BE2C (cell line): ENCODE measurements around the gene MYH2. TPM values are rescaled to one million over a fixed set of nuclear protein-coding genes. Genes with fewer than 3 reads are reported as not detected.

Experiments
- DNase-seq: peaks from one replicate; pipeline ENCODE4 v3.0.0-alpha.2; 2020
- H3K27me3 ChIP-seq: fragments of 250-450 bp; sonication (Bioruptor Pico); 2 replicates; pipeline ENCODE4 v1.5.1; 2020; ENCODE audit warnings: mild to moderate bottlenecking
- H3K36me3 ChIP-seq: fragments of 250-450 bp; sonication (Bioruptor Pico); 2 replicates; pipeline ENCODE4 v1.5.1; 2020; ENCODE audit warnings: mild to moderate bottlenecking
- H3K4me1 ChIP-seq: fragments of 250-450 bp; sonication (Bioruptor Pico); 2 replicates; pipeline ENCODE4 v1.5.1; 2020
- H3K4me3 ChIP-seq: 2 replicates; pipeline ENCODE4 v1.5.1; 2011; ENCODE audit warnings: low read depth, low read length
- H3K9me3 ChIP-seq: fragments of 250-450 bp; sonication (Bioruptor Pico); 2 replicates; pipeline ENCODE4 v1.5.1; 2020
- polyA plus RNA-seq: library from polyadenylated mRNA; unstranded; fragments of >200 nt; gene quantifications from one replicate; pipeline ENCODE4 v1.2.1, GENCODE V29; 2012; ENCODE audit warnings: low read depth, missing spikeins; ENCODE audit not compliant: insufficient read length, insufficient read depth
- TF ChIP-seq, protein P1 (sequence below): IDR thresholded peaks from 2 replicates; pipeline ENCODE4 v1.5.1; 2012; ENCODE audit warnings: mild to moderate bottlenecking, low read depth, low read length

MYH2 gene
- polyA plus RNA-seq = not detected

DNA sequence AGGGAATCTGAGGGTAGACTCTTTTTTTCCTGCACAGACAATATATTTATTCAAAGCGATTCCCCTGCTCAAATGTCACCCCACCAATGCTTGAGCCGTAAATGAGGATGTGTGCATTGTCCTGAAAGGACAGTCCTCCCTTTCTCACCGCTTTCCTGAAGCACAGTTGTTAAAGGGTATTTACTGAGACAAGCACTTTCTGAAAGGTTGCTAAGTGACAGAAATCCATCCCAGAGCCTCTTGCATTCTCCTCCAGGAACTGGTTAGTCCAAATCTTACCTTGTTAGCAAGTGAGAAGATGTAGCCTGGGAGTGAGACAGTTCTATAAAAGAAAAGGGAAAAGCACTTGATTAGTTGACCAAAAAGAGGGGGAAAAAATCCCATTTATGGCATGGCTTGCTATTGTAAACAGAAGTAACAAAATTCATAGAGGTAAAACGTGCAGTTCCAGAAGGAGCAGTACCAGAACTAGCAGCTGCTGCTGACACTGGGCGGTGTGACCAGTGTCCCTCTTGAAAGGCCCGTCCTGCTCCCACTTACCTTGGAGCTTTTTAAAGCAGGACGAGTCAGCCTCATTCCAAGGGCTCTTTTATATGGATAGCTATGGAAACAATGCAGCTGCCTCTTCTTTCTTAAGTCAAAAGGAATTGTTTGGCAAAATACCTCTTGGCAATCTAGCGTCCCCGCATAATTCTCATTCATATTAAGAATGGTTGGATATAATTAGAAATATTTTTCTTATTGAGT lies at the start of gene MYH2:
TSS of gene MYH2 (minus strand) at position 563 of the 747 bp plus-strand sequence. CDS start 1,738 bp downstream, outside the sequence.
- no peaks in the 10 kb centered on the region for H3K27me3 ChIP-seq
- TF ChIP-seq, protein P1, sequence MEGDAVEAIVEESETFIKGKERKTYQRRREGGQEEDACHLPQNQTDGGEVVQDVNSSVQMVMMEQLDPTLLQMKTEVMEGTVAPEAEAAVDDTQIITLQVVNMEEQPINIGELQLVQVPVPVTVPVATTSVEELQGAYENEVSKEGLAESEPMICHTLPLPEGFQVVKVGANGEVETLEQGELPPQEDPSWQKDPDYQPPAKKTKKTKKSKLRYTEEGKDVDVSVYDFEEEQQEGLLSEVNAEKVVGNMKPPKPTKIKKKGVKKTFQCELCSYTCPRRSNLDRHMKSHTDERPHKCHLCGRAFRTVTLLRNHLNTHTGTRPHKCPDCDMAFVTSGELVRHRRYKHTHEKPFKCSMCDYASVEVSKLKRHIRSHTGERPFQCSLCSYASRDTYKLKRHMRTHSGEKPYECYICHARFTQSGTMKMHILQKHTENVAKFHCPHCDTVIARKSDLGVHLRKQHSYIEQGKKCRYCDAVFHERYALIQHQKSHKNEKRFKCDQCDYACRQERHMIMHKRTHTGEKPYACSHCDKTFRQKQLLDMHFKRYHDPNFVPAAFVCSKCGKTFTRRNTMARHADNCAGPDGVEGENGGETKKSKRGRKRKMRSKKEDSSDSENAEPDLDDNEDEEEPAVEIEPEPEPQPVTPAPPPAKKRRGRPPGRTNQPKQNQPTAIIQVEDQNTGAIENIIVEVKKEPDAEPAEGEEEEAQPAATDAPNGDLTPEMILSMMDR = no peak
- H3K4me1 ChIP-seq = no peaks in the 10 kb centered on the region
- no peak within 1 kb of the TSS for H3K4me3 ChIP-seq
- DNase-seq = no peak
- H3K36me3 ChIP-seq = no peaks in the 10 kb centered on the region
- no peaks in the 10 kb centered on the region for H3K9me3 ChIP-seq

DNA sequence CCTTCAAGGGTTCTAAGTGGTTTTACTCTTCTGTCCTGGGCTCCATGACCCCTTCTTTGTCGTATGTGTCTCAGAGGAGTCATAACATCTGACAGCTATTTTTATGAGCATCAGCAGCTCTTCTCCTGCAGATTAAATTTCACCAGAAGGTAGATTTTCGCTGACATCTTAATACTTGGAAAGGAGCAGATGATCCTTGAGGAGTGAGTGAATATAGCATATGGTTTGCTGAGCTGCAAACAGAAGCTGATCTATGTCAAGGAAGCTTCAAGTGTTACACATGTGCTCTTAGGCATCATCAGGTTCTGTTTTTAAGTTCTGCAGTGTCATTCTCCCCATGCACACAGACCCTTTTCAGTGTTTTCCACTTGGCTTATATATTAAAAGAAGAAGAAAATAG lies 49.2 kb upstream of the MYH2 start:
- no peak overlapping the region for H3K4me3 ChIP-seq
- no peaks in the 10 kb centered on the region for H3K36me3 ChIP-seq
- H3K4me1 ChIP-seq = no peaks in the 10 kb centered on the region
- no peaks in the 10 kb centered on the region for H3K27me3 ChIP-seq
- TF ChIP-seq, protein P1 = no peak
- DNase-seq = no peak
- H3K9me3 ChIP-seq = no peaks in the 10 kb centered on the region

DNA sequence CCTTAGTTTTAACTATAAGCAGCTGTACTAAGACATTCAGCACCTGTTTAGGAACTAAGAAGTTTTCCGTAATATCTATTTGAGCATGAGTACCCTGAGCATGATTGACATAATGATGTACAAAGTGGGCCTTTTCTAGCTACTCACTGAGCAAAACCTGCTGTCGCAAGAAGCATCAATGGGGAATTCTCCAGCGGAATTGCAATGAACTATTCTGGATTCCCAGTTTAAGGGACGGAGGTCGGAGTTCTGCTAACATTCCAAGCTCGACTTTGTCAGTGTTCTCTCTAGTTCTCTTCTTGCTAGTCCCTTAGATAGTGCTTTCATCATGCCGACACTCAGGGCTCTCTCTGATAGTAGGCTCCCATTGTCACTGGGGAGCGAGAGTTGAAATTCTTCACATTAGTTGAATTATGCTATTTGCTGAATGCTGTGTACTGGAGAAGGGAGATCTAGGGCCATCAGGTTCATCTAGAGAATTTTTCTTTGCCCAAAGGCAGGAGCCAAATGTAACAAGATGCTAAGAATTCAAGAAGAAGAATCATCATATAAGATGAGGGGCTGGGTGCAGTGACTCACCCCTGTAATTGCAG lies 40.2 kb upstream of the MYH2 start:
- H3K9me3 ChIP-seq = no peaks in the 10 kb centered on the region
- no peak for DNase-seq
- no peaks in the 10 kb centered on the region for H3K4me1 ChIP-seq
- H3K27me3 ChIP-seq = no peaks in the 10 kb centered on the region
- no peaks in the 10 kb centered on the region for H3K36me3 ChIP-seq
- TF ChIP-seq, protein P1 = no peak
- H3K4me3 ChIP-seq = no peak overlapping the region

DNA sequence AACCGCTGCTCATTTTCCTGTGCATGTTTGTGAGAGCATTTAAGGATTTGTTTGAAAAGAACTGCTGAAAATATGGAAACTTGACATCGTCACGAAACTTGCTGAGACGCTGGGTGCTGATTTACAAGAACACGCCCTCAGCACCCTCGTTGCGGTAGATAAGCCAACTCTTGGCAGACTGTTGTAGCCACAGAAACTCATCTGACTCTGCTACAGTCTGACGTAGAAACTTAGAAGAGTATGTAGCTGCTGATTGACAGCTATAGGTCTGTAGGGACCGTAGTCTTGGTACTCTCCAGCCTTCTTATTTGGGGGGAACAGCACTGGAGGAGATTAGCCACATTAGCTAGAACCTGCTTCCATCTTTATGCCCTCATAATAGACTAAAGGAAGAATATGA lies 36.1 kb upstream of the MYH2 start:
- no peaks in the 10 kb centered on the region for H3K9me3 ChIP-seq
- DNase-seq = no peak
- no peaks in the 10 kb centered on the region for H3K4me1 ChIP-seq
- no peaks in the 10 kb centered on the region for H3K27me3 ChIP-seq
- TF ChIP-seq, protein P1 = no peak
- no peaks in the 10 kb centered on the region for H3K36me3 ChIP-seq
- H3K4me3 ChIP-seq = no peak overlapping the region

DNA sequence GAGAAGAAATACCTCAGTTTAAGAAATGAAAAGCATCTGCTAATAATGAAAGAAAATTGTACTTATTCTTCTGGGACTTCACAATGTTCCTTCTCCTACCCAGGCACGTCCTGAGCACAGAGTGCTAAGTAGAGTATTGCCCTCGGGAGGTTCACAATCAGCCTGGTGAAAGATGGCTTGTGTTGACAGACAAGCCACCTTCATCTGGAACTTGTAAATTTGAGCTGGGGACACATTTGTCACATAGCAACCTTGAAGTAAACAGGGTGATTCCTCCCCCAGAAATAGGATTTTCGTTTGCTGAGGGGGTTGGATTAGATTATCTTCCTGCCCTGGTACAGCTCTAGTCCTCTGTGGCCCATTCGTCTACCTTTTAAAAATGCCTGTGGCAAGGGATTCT lies 34.4 kb upstream of the MYH2 start:
- Histone ChIP-seq H3K27me3 (no peaks in the 10 kb centered on the region), H3K4me3 (no peak overlapping the region), H3K4me1 (no peaks in the 10 kb centered on the region), H3K9me3 (no peaks in the 10 kb centered on the region), H3K36me3 (no peaks in the 10 kb centered on the region)
- TF ChIP-seq, protein P1 = no peak
- no peak for DNase-seq

DNA sequence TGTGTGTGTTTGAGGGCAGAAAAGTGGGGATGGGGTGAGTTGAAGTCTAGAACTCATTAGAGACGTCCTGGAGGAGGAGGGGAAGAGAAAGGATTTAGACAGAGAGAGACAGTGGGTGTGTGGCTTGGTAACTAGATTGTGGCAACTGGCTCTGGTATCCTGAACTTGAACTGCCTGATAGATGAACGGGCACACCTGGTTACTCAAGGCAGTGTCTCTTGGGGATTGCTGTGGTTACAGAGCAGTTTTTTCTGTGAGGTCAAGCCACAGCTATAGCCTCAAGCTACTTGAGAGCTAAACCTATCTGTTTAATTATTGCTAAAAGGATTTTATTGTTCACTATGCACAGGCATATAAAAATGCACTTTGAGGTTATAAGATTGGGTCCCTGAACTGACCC lies 29.8 kb upstream of the MYH2 start:
- TF ChIP-seq, protein P1 = no peak
- Histone ChIP-seq H3K27me3 (no peaks in the 10 kb centered on the region), H3K36me3 (no peaks in the 10 kb centered on the region), H3K4me3 (no peak overlapping the region), H3K9me3 (no peaks in the 10 kb centered on the region), H3K4me1 (no peaks in the 10 kb centered on the region)
- no peak for DNase-seq
